DMS79 (cell line): ENCODE measurements around the gene VSX2.
A peak's percentile ranks its signal among the peaks of the same experiment; 100 is the strongest.

ENCODE experiments used
- DNase-seq: peaks from one replicate; lab custom pipeline; 2025; lab: John Stamatoyannopoulos, UW

The VSX2 gene

DNA sequence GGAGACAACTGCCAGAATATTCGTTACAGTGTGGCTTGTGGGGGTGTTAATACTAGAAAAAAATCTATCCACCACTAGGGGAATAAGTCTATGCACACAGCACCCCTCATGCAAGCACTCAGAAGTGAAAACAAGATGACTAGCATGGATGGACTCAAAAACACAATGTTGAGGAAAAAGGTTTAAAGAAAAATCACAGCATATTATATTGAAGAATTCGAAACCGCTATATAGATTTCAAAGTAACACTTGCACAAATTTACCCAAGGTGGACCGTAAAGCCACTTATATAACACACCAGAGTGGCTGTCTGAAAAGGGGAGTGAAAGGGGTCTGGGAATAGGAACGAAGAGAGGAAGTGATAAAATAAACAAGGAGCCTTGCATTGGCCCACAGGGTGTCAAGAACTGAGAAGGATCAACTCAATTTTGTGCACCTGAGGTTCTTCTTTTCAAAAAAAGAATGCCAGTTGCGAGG, 62.9 kb downstream of the VSX2 start:
- DNase-seq, result no peak

DNA sequence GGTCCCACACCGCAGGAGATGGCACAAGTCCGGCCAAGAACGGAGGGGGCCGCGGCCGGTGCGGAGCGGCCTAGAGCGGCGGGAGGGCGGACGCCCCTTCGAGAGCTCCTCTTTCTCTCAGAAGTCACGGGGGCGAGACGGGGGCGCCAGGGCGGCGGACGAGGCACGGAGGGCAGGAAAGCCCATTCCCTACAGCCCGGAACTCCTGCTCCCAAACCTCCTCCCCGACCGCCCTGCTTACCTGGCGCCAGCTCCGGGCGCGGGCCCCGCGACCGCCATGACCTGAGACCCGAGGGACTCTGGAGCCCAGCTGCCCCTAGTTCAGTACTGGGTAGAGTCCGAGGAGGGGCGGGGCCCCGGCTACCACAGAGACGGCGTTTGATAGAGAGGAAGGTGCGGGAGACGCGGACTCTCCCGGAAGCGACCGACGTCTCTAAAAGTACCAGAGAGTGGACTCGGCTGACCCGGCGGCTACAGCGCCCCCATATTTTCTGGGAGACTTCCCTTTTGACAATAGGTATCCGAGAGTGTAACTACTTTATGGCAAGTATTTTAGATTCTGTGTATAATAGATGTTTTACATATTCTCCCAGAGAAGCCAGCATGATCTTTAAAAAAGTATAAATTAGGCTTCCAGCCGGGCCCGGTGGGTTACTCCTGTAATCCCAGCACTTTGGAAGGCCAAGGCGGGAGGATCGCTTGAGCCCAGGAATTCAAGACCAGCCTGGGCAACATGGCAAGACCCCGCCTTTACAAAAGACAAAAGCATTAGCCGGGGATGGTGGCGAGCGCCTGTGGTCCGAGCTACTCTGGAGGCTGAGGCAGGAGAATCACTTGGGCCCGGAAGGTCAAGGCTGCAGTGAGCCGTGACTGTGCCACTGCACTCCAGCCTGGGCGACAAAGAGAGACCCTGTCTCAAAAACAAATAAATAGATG, 63.7 kb downstream of the VSX2 start, which contains the start of gene ABCD4:
Gene ABCD4, minus strand, starts transcription at position 301 of the 936 bp plus-strand sequence. Its CDS starts 22 bp downstream, at position 279.
- peak; percentile 96 for DNase-seq

DNA sequence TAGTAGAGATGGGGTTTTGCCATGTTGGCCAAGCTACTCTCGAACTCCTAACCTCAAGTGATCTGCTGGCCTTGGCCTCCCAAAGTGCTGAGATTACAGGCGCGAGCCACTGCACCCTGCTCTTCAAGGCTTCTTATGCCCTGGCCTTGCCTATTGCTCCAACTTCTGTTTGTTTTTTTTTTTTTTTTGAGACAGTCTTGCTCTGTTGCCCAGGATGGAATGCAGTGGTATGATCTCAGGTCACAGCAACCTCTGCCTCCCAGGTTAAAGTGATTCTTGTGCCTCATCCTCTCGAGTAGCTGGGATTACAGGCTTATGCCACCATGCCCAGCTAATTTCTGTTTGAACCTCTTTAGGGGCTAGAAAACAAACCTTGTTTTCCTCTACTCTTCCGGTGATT, 69.4 kb downstream of the VSX2 start:
- no peak for DNase-seq

DNA sequence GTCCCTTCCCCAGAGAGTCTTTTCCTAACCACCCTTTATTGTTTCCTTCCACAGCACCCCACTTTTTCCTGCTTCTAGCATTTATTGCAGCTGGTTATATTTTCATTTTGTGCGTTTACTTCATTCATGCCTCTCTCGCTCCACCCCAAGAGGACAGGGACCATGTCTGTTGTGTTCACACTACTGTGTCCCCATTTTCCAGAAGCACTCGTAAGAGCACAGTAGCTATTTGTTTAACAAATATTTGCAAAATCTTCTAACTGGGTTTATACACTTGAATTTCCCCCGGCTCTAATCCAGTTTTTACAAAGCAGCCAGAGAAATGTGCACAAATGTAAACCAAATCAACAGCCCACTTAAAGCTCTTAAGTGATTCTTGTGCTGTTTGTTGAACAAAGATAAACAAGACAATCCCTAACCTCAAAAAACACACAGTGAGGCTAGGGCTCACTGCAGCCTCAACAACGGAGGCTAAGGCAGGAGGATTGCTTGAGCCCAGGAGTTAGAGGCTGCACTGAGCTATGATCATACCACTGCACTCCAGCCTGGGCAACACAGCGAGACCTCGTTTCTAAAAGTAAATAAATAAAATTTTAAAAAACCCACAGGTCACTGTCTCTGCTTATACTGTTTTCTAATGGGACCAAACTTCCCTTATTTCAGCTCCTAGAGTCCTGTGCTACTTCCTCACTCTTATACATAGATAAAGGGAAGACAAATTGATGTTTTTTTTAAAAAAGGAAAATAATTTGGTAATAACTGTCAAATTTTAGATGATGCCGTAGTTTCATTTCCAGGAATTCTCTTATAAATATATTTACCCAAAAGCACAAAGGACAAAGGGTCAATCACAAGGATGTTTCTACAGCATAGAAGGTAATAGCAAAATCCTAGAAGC, 70.1 kb downstream of the VSX2 start:
- DNase-seq, result no peak

DNA sequence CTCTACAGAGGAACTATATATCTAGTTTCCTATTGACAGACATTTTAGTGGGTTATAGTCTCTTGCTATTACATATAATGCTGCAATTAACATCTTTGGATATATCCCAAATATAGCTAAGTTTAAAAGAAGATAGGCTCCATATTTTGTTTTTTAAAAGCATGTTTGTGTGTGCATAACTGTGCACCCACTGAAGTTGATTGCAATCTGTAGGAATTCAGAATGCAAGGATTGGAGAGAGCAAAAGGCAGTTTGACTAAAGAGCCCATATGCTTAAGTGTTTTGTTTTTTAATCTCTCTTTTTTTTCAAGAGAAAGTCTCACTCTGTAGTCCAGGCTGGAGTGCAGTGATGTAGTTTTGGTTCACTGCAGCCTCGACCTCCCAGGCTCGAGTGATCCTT, 72.9 kb downstream of the VSX2 start:
- DNase-seq, result no peak
